Measurements from ENCODE around the gene HK1.

- TF ChIP-seq CTCF (IDR thresholded peaks at IDR 0.05) (peak in 1 of 6 experiments; percentile 7), POLR2A (IDR thresholded peaks at IDR 0.05) (no peak)
Observed at GRCh38 chr10:69364232-69364940, 86.1 kb downstream of the HK1 start.
